Natural killer cell (primary cell): ENCODE measurements around the gene GADD45A. TPM values are rescaled to one million over a fixed set of nuclear protein-coding genes. Genes with fewer than 3 reads are reported as not detected.

ENCODE experiments used
- ATAC-seq, 3 donors: fragments of 150-1000 bp in 2 of 3; fragments of 200-7000 bp in 1 of 3; cut with Tn5 transposase; 1 replicate in 1 of 3; 2 replicates in 2 of 3; pipeline ENCODE4 v1.10.0; 2021; ENCODE audit warnings: mild to moderate bottlenecking in 2 of 3, moderate library complexity in 2 of 3
- DNase-seq, 2 donors: peaks; one replicate each; pipeline versions ENCODE4 v3.0.0 to v3.0.0-alpha.2; 2013 to 2021; ENCODE audit warnings: mixed read lengths in 1 of 2
- H3K27ac ChIP-seq: one replicate; pipeline ENCODE4 v1.5.1; 2013; ENCODE audit warnings: mild to moderate bottlenecking, low read length
- H3K27me3 ChIP-seq: one replicate; pipeline ENCODE4 v1.6.1; 2013; ENCODE audit warnings: low read length; ENCODE audit not compliant: control insufficient read depth, insufficient read depth
- H3K36me3 ChIP-seq: one replicate; pipeline ENCODE4 v1.6.1; 2013; ENCODE audit warnings: low read length; ENCODE audit not compliant: control insufficient read depth, insufficient read depth
- H3K4me1 ChIP-seq: one replicate; pipeline ENCODE4 v1.6.1; 2013; ENCODE audit warnings: low read length; ENCODE audit not compliant: control insufficient read depth, insufficient read depth
- H3K4me3 ChIP-seq: one replicate; pipeline ENCODE4 v1.5.1; 2013; ENCODE audit warnings: low read length
- H3K9me3 ChIP-seq: one replicate; pipeline ENCODE4 v1.6.1; 2013; ENCODE audit warnings: low read length; ENCODE audit not compliant: control insufficient read depth, insufficient read depth
- H3K27ac Mint-ChIP-seq, 2 donors: one replicate each; pipeline ENCODE4 v1.8.0; 2022; ENCODE audit warnings: mild to moderate bottlenecking in 2 of 2, mixed read lengths in 2 of 2, moderate library complexity in 1 of 2
- H3K27me3 Mint-ChIP-seq, 2 donors: one replicate each; pipeline ENCODE4 v1.8.0; 2022; ENCODE audit warnings: low read depth in 2 of 2, mixed read lengths in 2 of 2
- H3K36me3 Mint-ChIP-seq: one replicate; pipeline ENCODE4 v1.8.0; 2022; ENCODE audit warnings: mixed read lengths
- H3K4me1 Mint-ChIP-seq, 2 donors: one replicate each; pipeline ENCODE4 v1.8.0; 2022; ENCODE audit warnings: mixed read lengths in 2 of 2
- H3K4me3 Mint-ChIP-seq: one replicate; pipeline ENCODE4 v1.8.0; 2022; ENCODE audit warnings: mild to moderate bottlenecking, moderate library complexity, mixed read lengths
- H3K9me3 Mint-ChIP-seq, 2 donors: one replicate each; pipeline ENCODE4 v1.8.0; 2022; ENCODE audit warnings: mixed read lengths in 2 of 2
- CTCF ChIP-seq: fragments of 200-600 bp; IDR thresholded peaks from one replicate; pipeline ENCODE4 v1.8.0; 2022; ENCODE audit warnings: antibody characterized with exemption
- WGBS: methylation state at CpG from one replicate; pipeline ENCODE4 v1.1.7; 2013; ENCODE audit warnings: missing lambda C conversion rate; ENCODE audit not compliant: insufficient coverage; 5-methylcytosine and 5-hydroxymethylcytosine counted together
- intact Hi-C: fragments of 100-400 bp; cut with micrococcal nuclease; formaldehyde crosslinking; loops from one replicate; pipeline ENCODE4 v1.14.2; 2022
- total RNA-seq, 4 donors: library from RNA; stranded (reverse); fragments of 120-200 nt in 1 of 4; gene quantifications; one replicate each; pipeline versions ENCODE4 v1.2.3 to v1.2.4, GENCODE V29; 2013 to 2022

GADD45A gene
- total RNA-seq, 3 donors from 2014 or later (not counting 1 experiment from before 2014, with no cell fraction given) = 21.8 to 30.3 (median 26.6) TPM

GRCh38 chr1:67731322-67731721, 46.3 kb downstream of the GADD45A start:
- Histone ChIP-seq H3K36me3 (no peaks in the 10 kb centered on the region), H3K9me3 (no peaks in the 10 kb centered on the region), H3K27me3 (no peaks in the 10 kb centered on the region), H3K4me3 (no peak overlapping the region), H3K4me1 (peaks cover 6% of the 10 kb centered on the region), H3K27ac (no peak overlapping the region)
- Mint-ChIP-seq H3K4me3 (no peak overlapping the region), H3K36me3 (no peaks in the 10 kb centered on the region), H3K27me3 (peaks cover 7 to 8% of the 10 kb centered on the region in 2 donors), H3K4me1 (peaks cover 11 to 12% of the 10 kb centered on the region in 2 donors), H3K9me3 (no peaks in the 10 kb centered on the region), H3K27ac (no peak overlapping the region)
- DNase-seq = no peak
- TF ChIP-seq CTCF = no peak
- intact Hi-C loops = no loop called here
- ATAC-seq = no peak
- WGBS = 92% methylated on average over 2 of the region's 2 CpGs

GRCh38 chr1:67732750-67733151, 47.8 kb downstream of the GADD45A start:
- H3K27me3 Mint-ChIP-seq = peaks cover 7 to 8% of the 10 kb centered on the region in 2 donors
- peaks cover 9% of the 10 kb centered on the region for H3K4me1 ChIP-seq
- H3K9me3 ChIP-seq = no peaks in the 10 kb centered on the region
- H3K36me3 Mint-ChIP-seq = no peaks in the 10 kb centered on the region
- H3K27ac ChIP-seq = no peak overlapping the region
- intact Hi-C loops = no loop called here
- H3K4me3 Mint-ChIP-seq = no peak overlapping the region
- H3K27ac Mint-ChIP-seq = no peak overlapping the region
- DNase-seq = no peak
- H3K4me1 Mint-ChIP-seq = peaks cover 8 to 15% of the 10 kb centered on the region in 2 donors
- H3K4me3 ChIP-seq = no peak overlapping the region
- WGBS = 80% methylated on average over 6 of the region's 6 CpGs
- H3K27me3 ChIP-seq = no peaks in the 10 kb centered on the region
- TF ChIP-seq CTCF = no peak
- H3K9me3 Mint-ChIP-seq = no peaks in the 10 kb centered on the region
- no peaks in the 10 kb centered on the region for H3K36me3 ChIP-seq
- ATAC-seq = no peak

- Mint-ChIP-seq H3K27ac (no peak overlapping the region), H3K4me1 (peaks cover 8 to 15% of the 10 kb centered on the region in 2 donors), H3K36me3 (no peaks in the 10 kb centered on the region), H3K27me3 (peaks cover 0 to 5% of the 10 kb centered on the region in 2 donors), H3K4me3 (no peak overlapping the region), H3K9me3 (no peaks in the 10 kb centered on the region)
- ATAC-seq (no peak), DNase-seq (no peak)
- H3K9me3 ChIP-seq = no peaks in the 10 kb centered on the region
- no peak overlapping the region for H3K27ac ChIP-seq
- peaks cover 9% of the 10 kb centered on the region for H3K4me1 ChIP-seq
- TF ChIP-seq CTCF = no peak
- H3K36me3 ChIP-seq = no peaks in the 10 kb centered on the region
- 23% methylated on average over 4 of the region's 4 CpGs for whole genome bisulfite sequencing
- H3K4me3 ChIP-seq = no peak overlapping the region
- intact Hi-C loops = no loop called here
- no peaks in the 10 kb centered on the region for H3K27me3 ChIP-seq
Observed at GRCh38 chr1:67733681-67734322, 48.8 kb downstream of the GADD45A start.

GRCh38 chr1:67734323-67734690, 49.3 kb downstream of the GADD45A start:
- intact Hi-C loops = no loop called here
- Mint-ChIP-seq H3K4me1 (peaks cover 8 to 15% of the 10 kb centered on the region in 2 donors), H3K9me3 (no peaks in the 10 kb centered on the region), H3K36me3 (no peaks in the 10 kb centered on the region), H3K4me3 (no peak overlapping the region), H3K27ac (no peak overlapping the region), H3K27me3 (peaks cover 0 to 4% of the 10 kb centered on the region in 2 donors)
- peaks cover 9% of the 10 kb centered on the region for H3K4me1 ChIP-seq
- DNase-seq (no peak), ATAC-seq (no peak)
- no peak overlapping the region for H3K4me3 ChIP-seq
- no peak for TF ChIP-seq CTCF
- WGBS = 40% methylated on average over 1 of the region's 3 CpGs
- H3K9me3 ChIP-seq = no peaks in the 10 kb centered on the region
- no peaks in the 10 kb centered on the region for H3K27me3 ChIP-seq
- H3K36me3 ChIP-seq = no peaks in the 10 kb centered on the region
- H3K27ac ChIP-seq = no peak overlapping the region
